GM12878 (cell line): ENCODE measurements around the gene LSM14A.
A peak's percentile ranks its signal among the peaks of the same experiment; 100 is the strongest.

Source experiments
- BCLAF1 ChIP-seq: fragments of 450-650 bp; IDR thresholded peaks from 2 replicates; pipeline ENCODE4 v1.6.1; 2017; ENCODE audit warnings: antibody characterized with exemption, mild to moderate bottlenecking, moderate library complexity
- BHLHE40 ChIP-seq, 2 experiments: fragments of 450-650 bp in 1 of 2; IDR thresholded peaks; 2 replicates each; pipeline ENCODE4 v1.6.1; 2011 to 2017; ENCODE audit warnings: low read depth in 2 of 2, borderline replicate concordance in 1 of 2, improper control_type of control experiment in 1 of 2, low read length in 1 of 2, mild to moderate bottlenecking in 1 of 2
- IRF5 ChIP-seq: fragments of 450-650 bp; IDR thresholded peaks from 2 replicates; pipeline ENCODE4 v1.6.1; 2017; ENCODE audit warnings: borderline replicate concordance
- PBX3 ChIP-seq: IDR thresholded peaks from 2 replicates; pipeline ENCODE4 v1.6.1; 2011; ENCODE audit warnings: mild to moderate bottlenecking, low read depth, low read length, moderate library complexity; ENCODE audit not compliant: insufficient replicate concordance
- TARDBP ChIP-seq: IDR thresholded peaks from 2 replicates; pipeline ENCODE4 v1.6.1; 2016; ENCODE audit warnings: borderline replicate concordance
- TF ChIP-seq, protein P1 (sequence below), 3 experiments: IDR thresholded peaks in 2 of 3; conservative IDR thresholded peaks in 1 of 3; 2 replicates each; pipeline ENCODE4 v1.5.1; 2011; ENCODE audit warnings: low read depth in 3 of 3, low read length in 3 of 3, mild to moderate bottlenecking in 3 of 3, control low read depth in 2 of 3, moderate library complexity in 2 of 3, inconsistent platforms in 1 of 3, mixed read lengths in 1 of 3; ENCODE audit not compliant: control insufficient read depth in 2 of 3, insufficient read depth in 1 of 3; ENCODE audit errors: extremely low read depth in 1 of 3
- TF ChIP-seq, protein P2 (sequence below): fragments of 450-650 bp; formaldehyde crosslinking; IDR thresholded peaks from 2 replicates; pipeline ENCODE4 v1.5.0; 2022; ENCODE audit warnings: mild to moderate bottlenecking, missing genetic modification characterization

DNA sequence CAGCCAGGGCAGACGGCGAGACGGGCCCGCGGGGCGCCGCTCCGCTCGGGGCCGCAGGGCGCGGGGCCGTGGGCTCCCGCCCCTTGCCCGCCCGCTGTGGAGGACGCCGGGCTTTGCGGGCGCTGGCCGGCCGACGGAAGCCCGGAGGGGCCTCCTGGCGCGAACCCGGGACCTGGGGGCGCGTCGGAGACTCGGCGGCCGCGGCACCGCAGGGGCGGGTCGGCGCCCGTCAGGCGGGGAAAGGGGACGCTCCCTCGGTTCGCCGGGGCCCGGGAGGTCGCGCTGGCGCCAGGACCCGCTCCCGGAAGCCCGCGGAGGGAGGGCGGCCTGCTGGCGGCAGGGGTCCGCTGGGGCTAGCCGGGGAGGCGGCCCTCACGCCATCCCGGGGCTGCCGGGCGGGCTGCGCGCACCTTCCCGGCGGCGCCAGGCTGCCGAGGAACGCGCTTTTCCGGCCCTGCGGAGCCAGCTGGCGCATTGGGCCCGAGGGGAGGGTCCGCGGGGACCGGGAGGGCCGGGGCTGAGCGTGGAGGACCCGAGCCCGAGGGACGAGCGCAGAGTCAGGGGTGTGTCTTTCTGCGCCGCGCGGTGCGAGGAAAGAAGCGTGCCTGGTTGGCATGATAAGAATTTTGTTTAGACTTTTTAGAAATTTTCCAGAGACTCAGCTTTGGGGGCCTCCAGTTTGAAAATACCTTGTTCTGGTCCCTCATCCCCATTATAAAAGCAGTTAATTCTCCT, 82.6 kb downstream of the LSM14A start:
- TF ChIP-seq IRF5 (no peak), PBX3 (no peak), BCLAF1 (no peak), TARDBP (no peak), BHLHE40 (IDR thresholded peaks at IDR 0.05; ENCODE audit: borderline replicate concordance in 1 of 2, low read depth in 2 of 2, low read length in 1 of 2) (peak in 1 of 2 experiments; percentile 34; a peak in 1 of 4 replicates)
- TF ChIP-seq, protein P1, sequence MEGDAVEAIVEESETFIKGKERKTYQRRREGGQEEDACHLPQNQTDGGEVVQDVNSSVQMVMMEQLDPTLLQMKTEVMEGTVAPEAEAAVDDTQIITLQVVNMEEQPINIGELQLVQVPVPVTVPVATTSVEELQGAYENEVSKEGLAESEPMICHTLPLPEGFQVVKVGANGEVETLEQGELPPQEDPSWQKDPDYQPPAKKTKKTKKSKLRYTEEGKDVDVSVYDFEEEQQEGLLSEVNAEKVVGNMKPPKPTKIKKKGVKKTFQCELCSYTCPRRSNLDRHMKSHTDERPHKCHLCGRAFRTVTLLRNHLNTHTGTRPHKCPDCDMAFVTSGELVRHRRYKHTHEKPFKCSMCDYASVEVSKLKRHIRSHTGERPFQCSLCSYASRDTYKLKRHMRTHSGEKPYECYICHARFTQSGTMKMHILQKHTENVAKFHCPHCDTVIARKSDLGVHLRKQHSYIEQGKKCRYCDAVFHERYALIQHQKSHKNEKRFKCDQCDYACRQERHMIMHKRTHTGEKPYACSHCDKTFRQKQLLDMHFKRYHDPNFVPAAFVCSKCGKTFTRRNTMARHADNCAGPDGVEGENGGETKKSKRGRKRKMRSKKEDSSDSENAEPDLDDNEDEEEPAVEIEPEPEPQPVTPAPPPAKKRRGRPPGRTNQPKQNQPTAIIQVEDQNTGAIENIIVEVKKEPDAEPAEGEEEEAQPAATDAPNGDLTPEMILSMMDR (IDR thresholded peaks at IDR 0.05 in 2 of 3, conservative IDR thresholded peaks at IDR 0.05 in 1 of 3; ENCODE audit: control insufficient read depth in 2 of 3, extremely low read depth in 1 of 3, insufficient read depth in 1 of 3, low read depth in 3 of 3, low read length in 3 of 3): no peak
- TF ChIP-seq, protein P2, sequence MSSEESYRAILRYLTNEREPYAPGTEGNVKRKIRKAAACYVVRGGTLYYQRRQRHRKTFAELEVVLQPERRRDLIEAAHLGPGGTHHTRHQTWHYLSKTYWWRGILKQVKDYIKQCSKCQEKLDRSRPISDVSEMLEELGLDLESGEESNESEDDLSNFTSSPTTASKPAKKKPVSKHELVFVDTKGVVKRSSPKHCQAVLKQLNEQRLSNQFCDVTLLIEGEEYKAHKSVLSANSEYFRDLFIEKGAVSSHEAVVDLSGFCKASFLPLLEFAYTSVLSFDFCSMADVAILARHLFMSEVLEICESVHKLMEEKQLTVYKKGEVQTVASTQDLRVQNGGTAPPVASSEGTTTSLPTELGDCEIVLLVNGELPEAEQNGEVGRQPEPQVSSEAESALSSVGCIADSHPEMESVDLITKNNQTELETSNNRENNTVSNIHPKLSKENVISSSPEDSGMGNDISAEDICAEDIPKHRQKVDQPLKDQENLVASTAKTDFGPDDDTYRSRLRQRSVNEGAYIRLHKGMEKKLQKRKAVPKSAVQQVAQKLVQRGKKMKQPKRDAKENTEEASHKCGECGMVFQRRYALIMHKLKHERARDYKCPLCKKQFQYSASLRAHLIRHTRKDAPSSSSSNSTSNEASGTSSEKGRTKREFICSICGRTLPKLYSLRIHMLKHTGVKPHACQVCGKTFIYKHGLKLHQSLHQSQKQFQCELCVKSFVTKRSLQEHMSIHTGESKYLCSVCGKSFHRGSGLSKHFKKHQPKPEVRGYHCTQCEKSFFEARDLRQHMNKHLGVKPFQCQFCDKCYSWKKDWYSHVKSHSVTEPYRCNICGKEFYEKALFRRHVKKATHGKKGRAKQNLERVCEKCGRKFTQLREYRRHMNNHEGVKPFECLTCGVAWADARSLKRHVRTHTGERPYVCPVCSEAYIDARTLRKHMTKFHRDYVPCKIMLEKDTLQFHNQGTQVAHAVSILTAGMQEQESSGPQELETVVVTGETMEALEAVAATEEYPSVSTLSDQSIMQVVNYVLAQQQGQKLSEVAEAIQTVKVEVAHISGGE (CRISPR knock-in tag): no peak
